ENCODE measurements around the gene CNTNAP5.

- TF ChIP-seq CTCF (IDR thresholded peaks at IDR 0.05; ENCODE audit: low read depth, low read length), result no peak
- no peak for TF ChIP-seq EZH2phosphoT487 (IDR thresholded peaks at IDR 0.05; ENCODE audit: low read depth)
Measured at GRCh38 chr2:124887466-124887865, 862.4 kb downstream of the CNTNAP5 start.
